ENCODE data around the gene PDC.
"Not testable (repeated sequence)": the region's sequence is repeated elsewhere in the genome, so short reads cannot be mapped to it uniquely, and the experiment has no call there.

Gene PDC

DNA sequence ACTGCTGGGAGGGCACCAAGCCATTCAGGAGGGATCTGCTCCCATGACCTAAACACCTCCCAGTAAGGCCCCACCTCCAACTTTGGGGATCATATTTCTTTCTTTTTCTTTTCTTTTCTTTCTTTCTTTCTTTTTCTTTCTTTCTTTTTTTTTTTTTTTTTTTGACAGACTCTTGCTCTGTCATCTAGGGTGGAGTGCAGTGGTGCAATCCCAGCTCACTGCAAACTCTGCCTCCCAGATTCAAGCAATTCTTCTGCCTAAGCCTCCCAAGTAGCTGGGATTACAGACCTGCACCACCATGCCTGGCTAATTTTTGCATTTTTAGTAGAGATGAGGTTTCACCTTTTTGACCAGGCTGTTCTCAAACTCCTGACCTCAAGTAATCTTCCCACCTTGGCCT, 4.6 kb upstream of the PDC start:
- DNase-seq: not testable (repeated sequence)

DNA sequence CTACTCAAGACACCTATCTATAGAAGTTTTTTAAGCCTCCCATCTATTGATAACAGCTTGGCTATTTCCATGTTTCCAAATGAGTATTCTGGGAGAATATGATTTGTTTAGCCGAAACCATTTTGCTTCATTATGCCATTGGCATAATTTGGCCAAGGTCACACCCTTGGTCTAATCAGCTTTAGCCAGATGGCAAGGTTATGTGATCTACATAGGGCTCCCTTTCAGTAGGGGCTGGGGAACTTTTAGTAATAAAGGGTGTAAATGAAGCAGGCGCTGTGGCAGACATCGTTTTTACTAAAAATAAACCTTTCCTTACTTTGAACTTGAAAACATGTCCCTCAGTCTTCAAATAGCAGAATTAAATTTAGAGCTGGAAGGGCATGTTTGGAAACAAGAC, 3.0 kb upstream of the PDC start:
- no peak for DNase-seq

DNA sequence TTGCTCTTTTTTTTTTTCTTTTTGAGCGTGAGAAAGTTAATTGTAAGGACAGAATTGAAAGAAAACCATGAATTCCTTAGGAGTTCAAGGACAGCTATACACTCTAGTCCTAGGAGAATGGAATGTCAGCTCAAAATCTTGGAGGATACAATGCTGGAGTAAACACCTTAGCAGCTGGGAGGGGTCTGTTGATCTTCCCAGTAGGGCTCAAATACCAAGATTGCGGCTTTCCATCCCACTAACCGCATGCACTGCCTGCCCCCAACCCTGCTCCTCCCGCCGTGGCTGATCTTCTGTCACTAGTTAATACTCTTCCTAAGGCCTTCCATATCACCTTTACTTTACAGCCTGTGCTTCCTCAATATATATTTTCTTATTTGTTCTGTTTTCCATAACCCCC, 2.6 kb upstream of the PDC start:
- no peak for DNase-seq

DNA sequence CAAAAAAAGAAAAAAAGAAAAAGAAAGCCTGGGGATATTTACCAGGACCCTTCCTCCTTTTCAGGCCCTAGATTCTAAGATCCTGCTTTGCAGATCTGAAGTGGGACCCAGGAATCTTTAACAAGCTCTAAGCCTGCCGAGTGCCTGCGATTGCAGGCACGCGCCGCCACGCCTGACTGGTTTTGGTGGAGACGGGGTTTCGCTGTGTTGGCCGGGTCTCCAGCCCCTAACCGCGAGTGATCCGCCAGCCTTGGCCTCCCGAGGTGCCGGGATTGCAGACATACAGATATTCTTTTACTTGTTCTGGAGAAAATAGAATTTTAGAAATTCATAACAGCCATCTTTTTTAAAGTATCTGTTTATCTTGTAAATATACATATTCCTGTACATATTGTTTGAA, 1.8 kb downstream of the PDC start:
- DNase-seq: not testable (repeated sequence)

DNA sequence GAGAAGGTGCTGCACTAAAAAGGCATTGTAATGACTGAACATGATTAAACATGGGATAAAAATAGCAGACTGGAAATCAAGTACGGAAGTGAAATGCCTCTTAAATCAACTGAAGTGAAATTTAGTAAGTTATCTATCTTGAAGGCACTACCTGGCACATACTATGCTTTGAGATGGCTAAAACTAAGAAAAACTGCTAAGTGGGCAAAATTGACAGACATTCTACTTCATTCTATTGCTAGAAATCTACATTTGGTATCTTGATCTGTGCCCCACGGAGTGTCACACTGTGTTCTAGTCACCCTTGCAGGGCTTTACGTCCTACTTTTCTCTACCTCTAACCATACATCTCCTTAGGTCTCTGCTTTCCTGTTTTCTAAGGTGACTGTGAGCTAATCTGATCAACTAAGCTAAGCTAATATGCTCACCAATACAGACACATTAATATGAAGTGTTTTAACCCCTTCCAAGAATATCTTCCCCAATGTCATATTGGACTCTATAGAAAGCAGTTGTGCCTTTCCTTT, 4.1 kb downstream of the PDC start:
- no peak for DNase-seq

DNA sequence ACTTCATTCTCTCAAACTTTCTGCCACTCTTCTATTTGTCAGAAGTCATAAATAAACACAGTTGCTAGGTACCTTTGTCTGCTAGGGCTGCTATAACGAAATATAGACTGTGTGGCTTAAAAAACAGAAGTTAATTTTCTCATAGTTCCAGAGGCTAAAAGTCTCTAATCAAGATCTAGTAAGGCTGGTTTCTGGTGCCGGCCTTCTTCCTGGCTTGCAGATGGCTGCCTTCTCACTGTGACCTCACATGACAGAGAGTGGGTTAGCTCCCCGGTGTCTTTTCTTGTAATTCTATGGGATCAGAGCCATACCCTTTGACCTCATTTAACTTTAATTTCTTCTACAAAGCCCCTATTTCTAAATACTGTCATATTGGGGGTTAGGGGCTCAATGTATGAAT, 5.9 kb downstream of the PDC start:
- DNase-seq: no peak

DNA sequence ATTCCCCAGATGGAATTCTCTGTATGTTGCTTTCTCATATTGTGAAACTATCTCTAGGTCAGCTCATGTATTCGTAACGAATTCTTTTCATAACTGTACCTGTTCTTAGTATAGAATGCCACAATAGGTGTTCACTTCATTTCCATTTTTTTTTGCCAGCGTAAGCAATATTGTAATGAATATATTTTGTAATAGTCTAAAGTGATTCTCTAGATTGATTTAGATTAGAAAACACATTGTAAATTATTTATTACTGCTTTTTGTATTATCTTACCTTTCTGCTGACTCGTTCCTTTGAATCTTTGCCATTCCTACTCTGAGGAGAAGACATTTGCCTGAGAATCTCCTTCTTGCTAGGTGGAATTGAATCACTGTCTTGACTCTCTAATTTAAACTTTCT, 14.8 kb downstream of the PDC start:
- DNase-seq: no peak

DNA sequence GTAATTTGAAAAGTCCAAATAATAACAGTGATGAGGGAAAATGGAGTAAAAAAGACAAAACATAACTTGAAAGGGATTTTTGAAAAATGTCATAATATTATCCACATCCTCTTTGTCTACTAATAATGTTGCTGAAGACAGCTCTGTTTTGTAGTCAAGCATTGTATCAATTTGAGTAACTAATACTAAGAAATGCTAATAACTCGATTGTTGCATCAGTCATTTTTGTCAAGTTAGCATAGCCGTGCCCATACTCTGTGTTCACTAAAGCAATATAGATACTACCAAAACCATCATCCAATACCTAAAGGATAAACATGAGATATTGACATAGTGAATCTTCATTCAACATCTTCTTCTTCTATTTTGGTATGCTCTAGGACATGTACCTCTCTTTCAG, 17.3 kb downstream of the PDC start:
- no peak for DNase-seq

DNA sequence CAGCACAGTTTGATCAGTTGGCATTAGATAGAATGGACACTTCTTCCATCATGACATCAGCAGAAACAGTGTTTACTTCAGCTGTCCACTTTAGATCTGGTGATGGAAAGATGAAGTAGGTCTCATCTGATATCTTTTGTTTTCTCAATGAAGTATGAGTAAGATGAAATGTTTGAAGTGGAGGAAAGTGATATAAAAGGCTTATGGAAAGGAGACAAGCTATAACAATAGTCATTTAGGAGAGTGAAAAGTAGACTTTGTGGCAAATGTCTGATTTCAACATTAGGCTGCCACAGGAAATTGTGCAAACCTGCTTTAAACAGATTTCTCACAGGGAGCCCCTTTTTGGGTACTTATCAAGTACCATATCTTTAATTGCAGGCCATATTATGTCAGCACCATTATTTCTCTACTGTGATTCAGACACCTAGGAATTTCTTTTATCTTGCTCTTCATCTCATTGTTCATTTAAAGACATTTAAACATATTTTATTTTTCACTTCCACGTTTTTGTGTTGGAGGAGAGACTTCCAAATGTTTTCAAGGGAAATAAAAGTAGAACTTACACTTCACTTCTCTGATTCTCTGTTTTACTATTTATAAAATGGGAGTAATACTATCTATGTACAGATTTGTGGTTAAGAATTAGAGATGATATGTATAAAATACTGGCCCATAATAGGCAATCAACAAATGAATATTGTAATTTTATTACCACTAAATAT, 18.1 kb downstream of the PDC start:
- DNase-seq: no peak

DNA sequence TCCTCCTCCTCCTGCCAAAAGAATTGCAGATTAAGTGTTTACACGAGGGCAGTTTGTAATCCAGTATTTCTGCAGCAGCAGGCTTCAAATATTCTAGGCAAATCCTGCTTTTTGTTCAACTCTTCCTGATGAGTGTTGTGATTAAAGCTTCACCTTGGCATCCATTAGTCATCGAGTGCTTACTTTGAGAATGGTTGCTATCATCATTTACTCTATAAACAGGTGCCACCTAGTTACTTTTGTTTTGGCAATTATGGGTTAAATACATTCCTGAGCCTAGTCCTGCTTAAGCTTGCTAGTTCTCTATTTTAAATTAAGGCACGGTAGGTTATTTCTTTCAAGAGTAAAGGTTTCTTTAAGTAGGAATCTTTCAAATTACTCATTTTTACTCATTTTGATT, 20.3 kb downstream of the PDC start:
- no peak for DNase-seq

DNA sequence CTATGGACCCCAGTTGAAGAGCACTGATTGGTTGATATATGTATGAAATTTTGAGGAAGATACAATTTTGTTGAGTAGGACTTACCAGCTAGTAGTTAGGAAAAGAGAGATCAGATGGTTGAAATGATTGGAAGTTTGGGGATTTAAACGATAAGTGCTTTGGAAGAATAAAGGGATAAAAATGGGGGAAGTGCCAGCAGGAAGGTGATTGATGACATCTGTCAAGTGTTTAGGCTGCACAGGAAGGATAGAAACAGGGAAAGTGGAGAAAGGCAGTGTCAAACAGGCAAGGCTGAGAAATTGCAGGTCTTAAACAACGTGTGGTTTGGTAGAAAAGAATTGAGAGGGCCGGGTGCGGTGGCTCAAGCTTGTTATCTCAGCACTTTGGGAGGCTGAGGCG, 22.3 kb downstream of the PDC start:
- DNase-seq: no peak

DNA sequence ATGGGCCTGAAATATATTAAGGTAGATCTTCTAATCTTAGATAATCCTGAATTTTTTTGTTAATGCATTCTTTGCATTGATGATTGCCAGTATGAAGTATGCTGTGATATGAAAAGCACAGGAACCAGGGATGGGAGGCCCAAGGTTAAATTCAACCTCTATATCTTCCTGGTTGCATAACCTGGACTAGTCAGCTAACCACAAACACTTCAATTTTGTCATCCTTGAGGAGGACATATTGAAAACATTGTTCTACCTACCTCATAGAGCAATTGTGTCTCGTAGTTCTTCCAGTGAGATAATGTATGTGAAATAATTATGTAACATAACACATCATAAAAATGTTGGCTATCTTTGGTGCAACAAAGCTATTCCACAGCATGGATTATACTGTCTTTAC, 25.6 kb downstream of the PDC start:
- DNase-seq: no peak

DNA sequence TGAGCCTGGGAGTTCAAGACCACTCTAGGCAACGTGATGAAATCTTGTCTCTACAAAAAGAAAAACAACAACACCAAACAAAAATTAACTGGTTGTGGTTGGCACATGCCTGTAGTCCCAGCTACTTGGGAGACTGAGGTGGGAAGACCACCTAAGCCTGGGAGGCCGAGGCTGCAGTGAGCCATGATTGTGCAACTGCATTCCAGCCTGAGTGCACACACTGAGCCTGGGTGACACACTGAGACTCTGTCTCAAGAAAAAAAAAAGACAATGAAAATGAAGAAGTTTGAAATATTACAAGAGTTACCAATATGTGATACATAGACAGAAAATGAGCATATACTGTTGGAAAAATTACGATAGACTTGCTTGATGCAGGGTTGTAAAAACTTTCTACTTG, 31.9 kb downstream of the PDC start:
- DNase-seq: no peak

DNA sequence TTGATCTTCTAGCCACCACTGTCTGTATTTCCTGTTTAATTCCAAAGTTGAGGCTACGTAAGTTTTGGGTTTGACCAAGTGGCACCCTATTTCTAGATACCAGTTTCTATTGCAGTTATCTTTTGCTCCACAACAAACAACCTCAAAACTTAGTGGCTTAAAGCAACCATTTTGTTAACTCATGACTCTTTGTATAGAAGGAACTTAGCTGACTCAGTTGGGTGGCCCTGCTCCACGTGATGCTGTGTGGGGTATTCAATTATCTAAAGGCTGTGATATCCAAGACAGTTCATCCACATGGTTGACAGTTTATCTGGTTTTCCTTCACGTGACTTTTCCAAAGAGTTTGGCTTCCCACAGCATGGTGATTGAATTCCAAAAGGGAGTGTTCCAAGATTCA, 34.8 kb downstream of the PDC start:
- no peak for DNase-seq

DNA sequence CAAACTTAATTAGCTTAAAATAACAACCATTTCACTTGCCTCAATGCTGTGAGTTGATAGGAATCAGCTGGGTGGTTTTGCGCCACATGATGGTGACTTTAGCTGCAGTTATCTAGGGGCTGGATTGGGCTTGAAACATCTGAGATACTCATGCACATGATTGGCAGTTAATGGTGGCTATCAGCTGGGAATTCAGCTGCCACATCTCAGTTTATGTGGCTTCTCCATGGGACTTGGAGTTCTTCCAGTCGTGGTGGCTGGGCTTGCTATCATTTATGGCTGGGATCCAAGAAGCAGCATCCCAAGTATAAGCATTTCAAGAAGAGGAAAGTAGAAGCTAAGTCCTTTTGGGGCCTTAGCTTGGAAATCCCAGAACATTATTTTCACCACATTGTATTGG, 36.4 kb downstream of the PDC start:
- no peak for DNase-seq

DNA sequence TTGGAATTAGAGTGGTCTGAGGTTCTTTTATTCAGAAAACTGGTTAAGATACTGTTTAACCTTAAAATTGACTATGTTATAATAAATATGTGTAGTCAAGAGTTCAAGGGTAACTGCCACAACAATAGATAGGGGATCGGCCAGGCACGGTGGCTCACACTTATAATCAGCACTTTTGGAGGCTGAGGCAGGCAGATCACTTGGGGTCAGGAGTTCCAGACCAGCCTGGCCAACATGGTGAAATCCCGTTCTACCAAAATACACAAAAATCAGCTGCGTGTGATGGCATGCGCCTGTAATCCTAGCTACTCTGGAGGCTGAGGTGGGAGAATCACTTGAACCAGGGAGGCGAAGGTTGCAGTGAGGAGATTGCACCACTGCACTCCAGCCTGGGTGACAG, 39.5 kb downstream of the PDC start:
- no peak for DNase-seq

DNA sequence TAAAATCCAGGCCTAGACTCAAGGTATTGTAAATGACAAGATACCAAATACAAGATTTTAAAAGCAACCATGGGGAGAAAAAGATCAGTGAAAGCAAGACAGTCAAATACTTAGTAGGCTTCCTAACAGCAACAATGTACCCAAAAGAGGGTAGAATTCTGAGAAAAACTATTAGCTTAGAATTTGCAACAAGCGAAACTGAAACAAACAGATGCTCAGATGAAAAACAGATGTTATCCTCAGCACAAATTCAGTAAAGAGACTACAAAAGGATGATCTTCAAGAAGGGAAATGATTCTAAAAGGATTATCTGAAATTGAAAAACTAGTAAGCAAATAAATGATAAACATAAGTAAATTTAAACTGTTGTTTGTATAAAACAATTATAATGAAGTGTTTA, 40.0 kb downstream of the PDC start:
- no peak for DNase-seq

DNA sequence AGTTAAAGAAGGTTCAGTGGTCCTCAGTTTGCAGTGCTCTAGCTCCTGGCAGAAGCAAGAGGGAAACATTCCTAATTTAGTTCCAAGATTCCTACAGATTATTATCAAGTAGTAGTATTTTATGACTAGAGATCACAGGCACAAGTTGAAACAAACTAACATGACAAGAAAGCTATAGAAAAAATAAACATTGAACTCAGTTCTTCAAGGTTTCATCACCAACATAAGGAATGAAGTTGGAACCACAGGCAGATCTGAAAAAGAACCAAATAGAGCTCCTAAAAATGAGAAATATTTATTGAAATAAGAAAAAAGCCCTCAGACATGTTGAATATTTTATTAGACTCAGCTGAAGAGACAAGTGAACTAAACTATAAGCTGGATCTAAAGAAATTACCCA, 40.6 kb downstream of the PDC start:
- DNase-seq: no peak

DNA sequence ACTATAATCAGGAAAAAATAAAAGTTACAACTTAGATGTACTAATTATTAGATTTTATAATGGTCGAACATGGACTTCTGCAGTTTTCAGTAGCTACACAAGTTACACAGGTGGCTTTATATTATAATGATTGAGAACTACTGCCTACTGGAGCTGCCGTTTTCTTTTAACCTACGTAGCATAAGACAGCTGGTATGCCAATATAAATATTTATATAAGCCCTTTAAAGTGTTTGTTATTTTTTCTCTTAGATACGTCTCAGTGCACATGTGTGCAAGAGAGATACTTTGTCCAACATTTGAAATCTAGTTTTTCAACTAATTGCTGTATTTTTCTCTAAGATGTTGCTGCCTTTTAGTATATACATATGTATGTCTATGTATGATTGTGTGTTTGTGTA, 42.4 kb downstream of the PDC start:
- no peak for DNase-seq

DNA sequence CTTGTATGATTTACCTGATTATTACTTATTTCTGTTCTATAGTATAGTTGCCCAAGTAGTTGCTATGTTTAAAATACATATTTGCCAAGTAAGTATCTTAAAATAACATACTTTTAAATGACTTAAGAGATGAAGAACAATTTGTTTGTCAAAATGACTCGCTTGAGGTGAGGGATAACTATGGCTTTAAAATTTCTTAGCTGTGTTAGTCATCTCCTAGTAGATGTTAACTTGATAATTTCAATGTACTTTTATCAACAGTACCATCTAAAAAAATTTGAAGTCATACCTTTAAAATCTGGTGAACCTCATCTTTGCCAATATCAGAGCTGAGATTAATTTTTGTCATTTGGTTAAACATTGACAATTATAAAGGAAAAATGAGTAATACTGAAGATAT, 47.6 kb downstream of the PDC start:
- no peak for DNase-seq

DNA sequence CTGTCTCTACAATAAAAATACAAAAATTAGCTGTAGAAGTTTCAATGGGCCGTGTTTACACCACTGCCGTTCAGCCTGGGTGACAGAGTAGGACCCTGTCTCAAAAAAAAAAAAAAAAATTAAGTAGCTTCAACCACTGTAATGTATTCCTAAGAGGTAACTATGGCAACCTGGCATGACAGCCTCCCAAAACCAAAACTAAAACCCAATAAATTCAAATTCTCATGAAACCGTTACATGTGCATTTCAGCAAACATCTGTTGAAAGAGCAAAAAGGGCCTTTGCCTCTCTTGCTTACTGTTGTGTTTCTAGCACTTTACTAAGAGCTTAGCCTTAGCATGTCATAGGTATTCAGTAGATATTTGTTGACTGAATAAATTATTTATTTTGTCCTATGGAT, 51.8 kb downstream of the PDC start:
- DNase-seq: no peak

DNA sequence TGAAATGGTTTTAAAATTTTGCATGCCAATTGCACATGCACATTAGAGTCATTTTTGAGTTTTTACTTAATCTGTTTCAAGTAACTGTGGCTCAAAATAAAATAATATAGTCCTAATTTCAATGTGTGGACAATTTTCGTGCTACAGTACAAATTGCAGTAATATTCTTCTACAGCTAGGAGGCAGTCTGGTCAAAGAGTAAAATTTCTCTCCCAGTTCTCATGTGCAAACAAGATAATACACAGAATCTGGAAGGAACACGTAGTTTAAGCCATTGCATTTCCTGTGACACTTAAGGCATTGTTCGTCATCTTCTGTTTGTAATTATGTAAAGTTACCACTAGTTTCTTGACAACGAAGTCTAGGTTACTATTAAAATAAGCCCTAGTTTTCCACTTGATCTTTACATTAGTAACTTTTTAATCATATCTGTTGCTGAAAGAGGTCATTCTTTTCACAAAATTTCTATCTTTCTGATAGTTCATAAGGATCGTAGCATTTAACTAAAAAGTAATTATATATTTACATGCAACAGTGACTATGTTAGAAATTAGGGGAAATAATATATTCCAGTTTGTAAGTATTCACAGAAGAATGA, 56.4 kb downstream of the PDC start:
- DNase-seq: no peak

DNA sequence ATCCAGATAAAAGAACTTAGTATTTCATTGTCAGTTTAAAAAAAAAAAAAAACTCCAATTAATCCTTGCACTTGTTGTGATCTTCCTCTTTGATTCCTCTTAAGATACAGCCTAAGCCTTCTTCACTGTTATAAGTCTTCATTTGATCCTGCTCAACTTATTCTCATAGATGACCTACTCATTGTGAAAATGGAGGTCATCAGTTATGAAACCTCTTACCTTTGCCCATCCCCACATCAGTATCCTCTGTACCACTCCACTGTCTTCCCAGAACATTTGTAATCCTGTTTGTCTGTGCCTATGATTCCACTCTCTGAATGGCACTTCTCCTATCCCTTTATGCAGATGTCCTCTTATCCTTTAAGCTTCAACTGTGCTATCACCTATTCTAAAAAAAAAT, 57.3 kb downstream of the PDC start:
- DNase-seq: no peak

DNA sequence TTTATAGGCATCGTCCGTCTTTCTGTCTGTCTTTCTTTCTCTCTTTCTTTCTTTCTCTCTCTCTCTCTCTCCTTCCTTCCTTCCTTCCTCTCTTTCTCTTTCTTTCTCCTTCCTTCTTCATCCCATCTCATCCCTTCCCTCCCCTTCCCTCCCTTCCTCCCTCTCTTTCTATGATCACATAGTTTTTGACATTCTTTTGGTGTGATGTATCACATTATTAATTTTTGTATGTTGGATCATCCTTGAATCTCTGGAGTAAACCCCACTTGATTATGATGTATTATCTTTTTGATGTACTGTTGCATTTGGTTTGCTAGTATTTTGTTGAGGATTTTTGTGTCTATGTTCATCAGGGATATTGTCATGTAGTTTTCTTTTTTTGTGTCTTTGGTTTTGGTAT, 59.5 kb downstream of the PDC start:
- not testable (repeated sequence) for DNase-seq

Data from CD4-positive, alpha-beta T cell treated with Interferon gamma for 1 hour (primary cell).